ENCODE data around the gene WWC1.

GRCh38 chr5:168449166-168449565 lies 157.7 kb downstream of the WWC1 start:
- no peak for TF ChIP-seq GATA3 (IDR thresholded peaks at IDR 0.05; ENCODE audit: low read depth, low read length)
- TF ChIP-seq GATA2 (IDR thresholded peaks at IDR 0.05; ENCODE audit: low read depth, low read length) = no peak

Measured in SH-SY5Y (cell line).